ENCODE data around the gene FJX1. TPM values are rescaled to one million over a fixed set of nuclear protein-coding genes. Genes with fewer than 3 reads are reported as not detected.

FJX1 gene
- polyA plus RNA-seq, 3 donors, result 0.05 TPM; not detected in 2

DNA sequence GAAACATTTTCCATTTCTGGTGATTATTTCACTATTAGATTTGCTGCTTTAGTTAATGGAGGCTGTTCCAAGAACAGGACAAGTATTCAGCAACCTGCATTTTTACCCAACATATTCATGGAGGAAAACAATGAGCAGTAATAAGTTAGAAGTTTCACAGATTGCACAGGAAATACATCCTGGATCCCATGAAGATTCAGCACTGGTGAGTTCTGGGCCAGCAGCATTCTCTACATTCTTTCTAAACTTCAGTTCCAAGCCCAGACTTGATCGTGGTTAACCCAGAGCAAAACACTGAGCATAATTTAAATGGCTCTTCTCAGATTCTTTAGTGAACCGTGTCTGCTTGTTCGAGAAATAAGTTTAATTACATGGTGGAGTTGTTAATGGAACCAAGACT, 3.8 kb downstream of the FJX1 start:
- H3K4me3 Mint-ChIP-seq, result peak overlapping the region in 1 of 2 donors; percentile 72
- H3K9me3 ChIP-seq (replicated peaks in 1 of 2; ENCODE audit: control insufficient read depth in 1 of 2, insufficient read depth in 1 of 2, low read length in 2 of 2), result peaks cover 0 to 17% of the 10 kb centered on the region in 2 donors
- H3K4me2 ChIP-seq (replicated peaks; ENCODE audit: extremely low read depth, low read length, poor library complexity, severe bottlenecking), result no peak overlapping the region
- peaks cover 0 to 12% (median 7%) of the 10 kb centered on the region in 7 donors for H3K9me3 Mint-ChIP-seq
- no peak overlapping the region for H3K9ac ChIP-seq (ENCODE audit: insufficient read depth, low read length, poor library complexity, severe bottlenecking)
- H3K36me3 ChIP-seq (replicated peaks in 1 of 2; ENCODE audit: control insufficient read depth in 1 of 2, insufficient read depth in 2 of 2, low read length in 2 of 2), result no peaks in the 10 kb centered on the region
- H3K27ac Mint-ChIP-seq, result no peak overlapping the region
- H3K4me1 ChIP-seq (ENCODE audit: control insufficient read depth in 1 of 2, insufficient read depth in 2 of 2, low read length in 2 of 2), result peaks cover 17 to 26% of the 10 kb centered on the region in 2 donors
- peaks cover 17% of the 10 kb centered on the region for H3K4me1 Mint-ChIP-seq
- H4K20me1 ChIP-seq (ENCODE audit: insufficient read depth, low read length), result no peaks in the 10 kb centered on the region
- no peak overlapping the region for H3K27ac ChIP-seq (ENCODE audit: low read depth in 1 of 2, low read length in 2 of 2)
- H3K79me2 ChIP-seq (ENCODE audit: insufficient read depth, low read length), result no peaks in the 10 kb centered on the region
- peaks cover 71 to 80% of the 10 kb centered on the region in 2 donors for H3K27me3 ChIP-seq (ENCODE audit: control insufficient read depth in 2 of 2, insufficient read depth in 2 of 2, low read length in 2 of 2)
- TF ChIP-seq, protein P1, sequence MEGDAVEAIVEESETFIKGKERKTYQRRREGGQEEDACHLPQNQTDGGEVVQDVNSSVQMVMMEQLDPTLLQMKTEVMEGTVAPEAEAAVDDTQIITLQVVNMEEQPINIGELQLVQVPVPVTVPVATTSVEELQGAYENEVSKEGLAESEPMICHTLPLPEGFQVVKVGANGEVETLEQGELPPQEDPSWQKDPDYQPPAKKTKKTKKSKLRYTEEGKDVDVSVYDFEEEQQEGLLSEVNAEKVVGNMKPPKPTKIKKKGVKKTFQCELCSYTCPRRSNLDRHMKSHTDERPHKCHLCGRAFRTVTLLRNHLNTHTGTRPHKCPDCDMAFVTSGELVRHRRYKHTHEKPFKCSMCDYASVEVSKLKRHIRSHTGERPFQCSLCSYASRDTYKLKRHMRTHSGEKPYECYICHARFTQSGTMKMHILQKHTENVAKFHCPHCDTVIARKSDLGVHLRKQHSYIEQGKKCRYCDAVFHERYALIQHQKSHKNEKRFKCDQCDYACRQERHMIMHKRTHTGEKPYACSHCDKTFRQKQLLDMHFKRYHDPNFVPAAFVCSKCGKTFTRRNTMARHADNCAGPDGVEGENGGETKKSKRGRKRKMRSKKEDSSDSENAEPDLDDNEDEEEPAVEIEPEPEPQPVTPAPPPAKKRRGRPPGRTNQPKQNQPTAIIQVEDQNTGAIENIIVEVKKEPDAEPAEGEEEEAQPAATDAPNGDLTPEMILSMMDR (IDR thresholded peaks at IDR 0.05), result no peak
- peaks cover 0 to 8% of the 10 kb centered on the region in 2 donors for H3K36me3 Mint-ChIP-seq
- H3K4me3 ChIP-seq (replicated peaks in 1 of 3; ENCODE audit: low read depth in 2 of 3, low read length in 3 of 3), result no peak overlapping the region
- no CpG with 5 or more reads among the region's 3 CpGs for WGBS (ENCODE audit: insufficient coverage)
- H3K27me3 Mint-ChIP-seq (ENCODE audit: low read depth in 3 of 3), result peaks cover 64 to 79% (median 64%) of the 10 kb centered on the region in 3 donors
- no peak overlapping the region for H2AFZ ChIP-seq (ENCODE audit: insufficient read depth, low read depth, low read length, poor library complexity, severe bottlenecking)
- intact Hi-C loops (cut with micrococcal nuclease), result no loop called here
- no peak for DNase-seq

- H3K4me1 Mint-ChIP-seq, result peaks cover 10% of the 10 kb centered on the region
- H3K4me3 Mint-ChIP-seq, result no peak overlapping the region
- Histone ChIP-seq H2AFZ (ENCODE audit: insufficient read depth, low read depth, low read length, poor library complexity, severe bottlenecking) (no peak overlapping the region), H3K4me1 (ENCODE audit: control insufficient read depth in 1 of 2, insufficient read depth in 2 of 2, low read length in 2 of 2) (peaks cover 11 to 13% of the 10 kb centered on the region in 2 donors), H3K79me2 (ENCODE audit: insufficient read depth, low read length) (no peaks in the 10 kb centered on the region), H3K9ac (ENCODE audit: insufficient read depth, low read length, poor library complexity, severe bottlenecking) (no peak overlapping the region), H3K27me3 (ENCODE audit: control insufficient read depth in 2 of 2, insufficient read depth in 2 of 2, low read length in 2 of 2) (peaks cover 62 to 75% of the 10 kb centered on the region in 2 donors), H3K27ac (ENCODE audit: low read depth in 1 of 2, low read length in 2 of 2) (no peak overlapping the region), H3K9me3 (replicated peaks in 1 of 2; ENCODE audit: control insufficient read depth in 1 of 2, insufficient read depth in 1 of 2, low read length in 2 of 2) (peaks cover 0 to 17% of the 10 kb centered on the region in 2 donors), H3K4me3 (replicated peaks in 1 of 3; ENCODE audit: low read depth in 2 of 3, low read length in 3 of 3) (no peak overlapping the region), H3K4me2 (replicated peaks; ENCODE audit: extremely low read depth, low read length, poor library complexity, severe bottlenecking) (no peak overlapping the region), H4K20me1 (ENCODE audit: insufficient read depth, low read length) (no peaks in the 10 kb centered on the region), H3K36me3 (replicated peaks in 1 of 2; ENCODE audit: control insufficient read depth in 1 of 2, insufficient read depth in 2 of 2, low read length in 2 of 2) (no peaks in the 10 kb centered on the region)
- 91% methylated on average over 6 of the region's 8 CpGs for WGBS (ENCODE audit: insufficient coverage)
- H3K9me3 Mint-ChIP-seq, result peaks cover 0 to 6% (median 2%) of the 10 kb centered on the region in 7 donors
- peaks cover 60 to 76% (median 61%) of the 10 kb centered on the region in 3 donors for H3K27me3 Mint-ChIP-seq (ENCODE audit: low read depth in 3 of 3)
- TF ChIP-seq, protein P1 (IDR thresholded peaks at IDR 0.05), result no peak
- peaks cover 0 to 1% of the 10 kb centered on the region in 2 donors for H3K36me3 Mint-ChIP-seq
- no peak overlapping the region for H3K27ac Mint-ChIP-seq
- DNase-seq, result peak in 1 of 3 donors; percentile 26
- intact Hi-C loops (cut with micrococcal nuclease), result no loop called here
Observed at GRCh38 chr11:35623621-35624168, 5.4 kb downstream of the FJX1 start.

Measured in CD14-positive monocyte (primary cell).